HG03280 (cell line): ENCODE data around the gene ADAM10.

ENCODE experiments used
- ATAC-seq: cut with Tn5 transposase; IDR thresholded peaks from one replicate; pipeline ENCODE4 v1.9.1; 2021; ENCODE audit warnings: mild to moderate bottlenecking, moderate library complexity; ENCODE audit not compliant: unreplicated experiment

The ADAM10 gene

DNA sequence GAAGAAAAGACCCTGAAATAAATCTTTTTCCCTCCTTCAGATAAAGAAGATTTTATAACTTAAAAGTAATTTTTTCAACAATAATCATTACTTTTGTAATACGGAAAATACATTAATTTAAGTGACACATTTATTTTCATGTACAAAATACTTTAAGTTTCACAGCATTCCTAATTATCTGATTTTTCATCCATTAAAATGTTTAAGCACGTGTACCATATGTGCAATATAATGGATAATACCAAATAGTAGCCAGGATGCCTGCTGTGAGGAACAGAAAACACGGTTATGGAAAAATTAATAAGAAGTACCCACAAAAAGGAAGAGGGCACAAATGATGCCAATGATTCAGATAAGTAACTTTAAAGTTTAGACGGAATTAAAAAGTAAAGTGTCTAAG is 33.5 kb downstream of the ADAM10 start:
- ATAC-seq, result no peak

DNA sequence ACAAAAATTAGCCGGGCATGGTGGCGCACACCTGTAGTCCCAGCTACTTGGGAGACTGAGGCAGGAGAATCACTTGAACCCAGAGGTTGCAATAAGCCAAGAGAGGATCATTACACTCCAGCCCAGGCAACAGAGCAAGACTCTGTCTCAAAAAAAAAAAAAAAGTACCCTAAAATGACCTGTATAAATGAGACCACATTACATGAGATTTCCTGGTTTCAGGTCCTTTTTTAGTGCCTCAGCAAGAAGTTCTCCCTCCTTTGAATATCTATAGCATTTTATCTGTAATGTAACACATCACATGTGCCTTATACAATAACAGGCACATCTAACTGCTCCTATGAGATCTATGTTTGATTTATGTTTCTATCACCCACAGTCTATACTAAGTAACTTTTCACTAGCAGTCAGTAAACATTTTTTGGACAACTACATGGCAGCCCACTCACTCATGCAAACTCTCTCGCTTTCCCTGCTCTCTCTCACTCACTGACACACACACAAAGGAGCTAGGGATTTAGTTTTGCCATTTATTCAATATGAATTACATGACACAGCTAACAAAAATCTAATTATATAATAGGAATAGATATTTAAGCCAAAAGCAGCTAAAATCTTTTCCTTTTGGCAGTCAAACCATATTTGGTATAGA is 34.1 kb downstream of the ADAM10 start:
- ATAC-seq, result no peak

- no peak for ATAC-seq
These were observed 38.8 kb downstream of the ADAM10 start for GRCh38 chr15:58710701-58711100.

- no peak for ATAC-seq
These were observed 42.1 kb downstream of the ADAM10 start for GRCh38 chr15:58707397-58707796.

GRCh38 chr15:58705105-58705504 is 44.4 kb downstream of the ADAM10 start:
- no peak for ATAC-seq

- ATAC-seq, result no peak
These were observed 45.2 kb downstream of the ADAM10 start for GRCh38 chr15:58704155-58704865.

DNA sequence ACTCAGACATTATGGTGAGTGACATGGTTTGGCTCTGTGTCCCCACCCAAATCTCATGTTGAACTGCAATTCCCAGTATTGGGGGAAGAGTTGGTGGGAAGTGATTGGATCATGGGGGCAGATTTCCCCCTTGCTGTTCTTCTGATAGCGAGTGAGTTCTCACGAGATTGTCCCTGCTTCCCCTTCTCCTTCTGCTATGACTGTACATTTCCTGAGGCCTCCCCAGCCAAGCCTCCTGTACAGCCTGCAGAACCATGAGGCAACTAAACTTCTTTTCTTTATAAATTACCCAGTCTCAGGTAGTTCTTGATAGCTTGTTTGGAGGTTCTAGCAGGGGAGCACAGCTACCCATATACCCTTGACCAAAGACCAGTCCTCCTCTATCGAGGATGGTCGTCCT is 45.9 kb downstream of the ADAM10 start:
- ATAC-seq, result no peak

DNA sequence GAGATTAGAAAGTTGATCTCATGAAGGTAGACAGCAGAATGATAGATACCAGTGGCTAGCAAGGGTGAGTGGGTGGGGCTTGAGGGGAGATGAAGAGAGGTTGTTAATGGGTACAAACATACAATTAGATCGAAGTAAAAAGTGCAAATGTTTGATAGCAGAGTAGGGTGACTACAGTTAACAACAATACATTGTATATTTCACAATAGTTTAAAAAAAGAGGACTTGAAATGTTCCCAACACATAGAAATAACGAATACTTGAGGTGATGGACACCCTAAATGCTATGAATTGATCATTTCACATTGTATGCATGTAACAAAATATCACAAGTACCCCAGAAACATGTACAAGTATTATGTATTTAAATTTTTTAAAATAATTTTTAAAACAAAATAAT is 47.3 kb downstream of the ADAM10 start:
- no peak for ATAC-seq

DNA sequence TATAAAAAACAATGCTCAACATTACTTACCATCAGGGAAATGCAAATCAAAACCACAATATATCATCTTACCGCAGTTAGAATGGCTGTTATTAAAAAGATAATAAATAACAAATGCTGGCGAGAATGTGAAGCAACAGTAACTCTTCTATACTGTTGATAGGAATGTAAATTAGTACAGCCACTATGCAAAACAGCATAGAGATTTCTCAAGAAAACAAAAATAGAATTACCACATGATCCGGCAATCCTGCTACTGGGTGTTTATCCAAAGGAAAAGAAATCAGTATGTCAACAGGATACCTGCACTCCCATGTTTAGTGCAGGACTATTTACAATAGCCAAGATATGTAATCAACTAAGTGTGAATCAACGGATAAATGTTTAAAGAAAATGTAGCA is 48.1 kb downstream of the ADAM10 start:
- ATAC-seq, result no peak

- ATAC-seq, result no peak
These were observed 49.7 kb downstream of the ADAM10 start for GRCh38 chr15:58699769-58700168.

GRCh38 chr15:58698887-58699641 is 50.4 kb downstream of the ADAM10 start:
- ATAC-seq, result no peak

DNA sequence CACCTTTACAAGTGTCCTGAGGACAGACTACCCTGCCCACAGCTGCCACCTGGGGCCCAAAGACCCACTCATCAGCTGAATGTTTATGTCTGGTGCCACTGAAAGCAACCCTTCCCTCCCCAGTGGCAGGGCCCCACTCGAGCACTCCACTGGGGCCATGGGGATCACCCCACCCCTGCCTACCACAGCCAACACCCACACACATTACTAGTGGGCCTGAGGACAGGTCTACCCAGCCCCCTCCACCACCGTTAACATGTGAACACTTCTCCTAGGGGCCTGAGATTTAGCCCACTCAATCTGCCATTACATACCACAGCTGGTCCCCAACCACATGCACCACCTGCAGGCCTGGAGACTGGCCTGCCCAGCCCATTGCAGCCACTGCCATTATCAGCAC is 52.3 kb downstream of the ADAM10 start:
- no peak for ATAC-seq

DNA sequence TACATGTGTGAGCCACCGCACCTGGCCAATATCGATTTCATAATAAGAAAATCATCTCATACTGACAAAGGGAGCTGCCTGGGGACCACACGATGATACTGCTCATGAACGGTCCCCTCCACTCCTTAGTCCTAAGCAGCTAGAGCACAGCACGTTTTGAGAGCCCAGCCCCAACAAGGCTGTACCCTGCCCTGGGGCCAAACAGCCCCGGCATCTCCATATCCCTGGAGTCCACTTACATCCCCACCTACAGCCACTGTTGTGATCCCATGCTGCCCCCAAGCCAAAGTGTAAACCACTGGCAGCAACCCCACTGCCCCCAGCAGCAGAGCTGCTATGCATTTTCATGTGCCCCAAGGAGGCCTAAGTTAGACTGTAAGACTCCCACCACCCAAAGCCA is 52.8 kb downstream of the ADAM10 start:
- no peak for ATAC-seq

DNA sequence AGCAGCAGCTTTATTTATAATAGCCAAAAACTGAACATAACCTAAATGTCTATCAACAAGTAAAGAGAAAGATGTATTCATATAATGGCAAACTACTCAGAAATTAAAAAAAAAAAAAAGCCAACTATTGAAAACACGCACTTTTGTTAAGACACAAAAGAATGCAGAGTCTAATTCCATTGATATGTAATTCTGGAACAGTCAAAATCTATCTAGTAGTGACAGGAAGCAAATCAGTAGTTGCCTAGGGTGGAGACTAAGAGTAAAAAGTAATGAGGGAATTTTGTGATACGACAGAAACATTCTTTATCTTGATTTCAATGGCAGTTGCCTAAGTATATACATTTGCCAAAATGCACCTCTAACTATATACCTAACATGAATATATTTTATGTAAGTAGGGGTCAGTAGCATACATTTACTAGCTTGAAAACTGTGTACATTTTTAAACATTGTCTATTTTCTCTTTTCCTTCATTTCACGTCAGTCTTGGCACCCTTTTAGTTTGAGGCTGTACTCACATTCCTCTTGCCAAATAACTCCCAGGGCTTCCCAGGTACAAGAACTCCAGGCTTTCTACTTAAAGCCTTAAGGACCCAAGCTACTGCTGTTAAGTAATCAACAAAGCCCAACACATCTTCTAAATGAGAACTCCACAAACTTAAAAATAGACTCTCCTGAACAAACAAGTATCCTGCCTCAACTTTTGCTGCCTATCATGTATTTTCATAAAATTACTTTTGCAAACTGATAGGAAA is 54.7 kb downstream of the ADAM10 start:
- ATAC-seq, result no peak

DNA sequence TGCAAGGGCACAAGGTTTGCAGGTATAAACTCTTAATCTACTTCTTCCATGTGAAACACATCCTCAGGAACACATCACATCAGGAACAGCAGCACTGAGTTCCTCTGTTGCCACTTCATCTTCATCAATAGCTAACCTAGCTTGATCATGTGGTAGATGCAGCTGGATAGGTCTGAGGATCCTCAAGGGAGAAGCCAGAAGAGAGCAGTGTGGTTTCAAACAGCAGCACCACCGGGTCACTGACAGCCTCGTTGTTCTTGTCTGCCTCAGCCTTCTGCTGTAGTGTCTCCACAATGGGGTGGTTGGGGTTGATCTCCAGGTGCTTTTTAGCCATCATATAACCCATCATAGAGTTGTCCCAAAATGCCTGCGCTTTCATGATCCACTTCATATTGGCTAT is 58.8 kb downstream of the ADAM10 start:
- no peak for ATAC-seq

DNA sequence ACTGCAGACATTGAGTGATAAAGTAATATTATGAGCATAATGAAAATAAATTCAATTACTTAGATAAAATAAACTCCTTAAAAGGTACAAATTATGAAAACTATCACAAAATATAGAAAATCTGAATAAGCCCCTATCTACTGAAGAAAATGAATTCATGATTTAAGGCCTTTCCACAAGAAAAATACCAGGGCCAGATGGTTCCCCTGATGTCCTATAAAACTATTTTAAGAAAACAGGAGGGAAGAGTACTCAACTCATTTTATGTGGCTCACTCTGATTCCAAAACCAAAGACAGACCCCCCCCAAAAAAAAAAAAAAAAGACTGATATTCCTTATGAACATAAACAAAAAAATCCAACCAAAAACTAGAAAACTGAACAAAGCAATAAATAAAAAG is 59.9 kb downstream of the ADAM10 start:
- no peak for ATAC-seq

DNA sequence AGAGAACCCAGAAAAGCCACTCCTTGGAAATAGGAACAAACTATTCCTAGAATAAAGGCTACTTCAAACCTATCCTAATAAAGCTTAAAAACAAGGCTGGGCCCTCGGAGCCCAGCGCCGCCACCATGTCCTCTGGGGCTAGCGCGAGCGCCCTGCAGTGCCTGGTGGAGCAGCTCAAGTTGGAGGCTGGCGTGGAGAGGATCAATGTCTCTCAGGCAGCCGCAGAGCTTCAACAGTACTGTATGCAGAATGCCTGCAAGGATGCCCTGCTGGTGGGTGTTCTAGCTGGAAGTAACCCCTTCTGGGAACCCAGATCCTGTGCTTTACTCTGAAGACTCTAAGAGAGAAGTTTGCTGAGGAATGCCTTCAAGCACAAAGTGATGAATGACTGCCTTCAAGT is 63.2 kb downstream of the ADAM10 start:
- no peak for ATAC-seq

DNA sequence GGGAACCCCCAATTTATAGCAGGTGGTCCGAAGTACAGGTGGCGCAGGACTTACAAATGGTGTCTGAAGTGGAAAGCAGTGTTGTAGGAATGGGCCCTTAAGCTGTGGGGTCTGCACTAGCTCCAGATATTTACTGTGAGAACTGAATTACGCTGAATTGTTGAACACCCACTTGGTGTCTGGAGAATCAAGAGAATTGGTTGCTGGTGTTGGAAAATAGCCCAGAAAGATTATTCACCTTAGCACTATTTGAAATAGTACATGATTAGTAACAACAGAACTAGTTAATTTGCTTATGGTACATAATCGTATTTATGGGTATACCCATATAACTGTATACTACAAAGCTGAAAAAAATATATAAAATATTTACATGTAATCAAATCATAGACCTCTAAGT is 64.8 kb downstream of the ADAM10 start:
- no peak for ATAC-seq

GRCh38 chr15:58684036-58684710 is 65.3 kb downstream of the ADAM10 start:
- ATAC-seq, result no peak

- no peak for ATAC-seq
These were observed 67.3 kb downstream of the ADAM10 start for GRCh38 chr15:58682234-58682633.

DNA sequence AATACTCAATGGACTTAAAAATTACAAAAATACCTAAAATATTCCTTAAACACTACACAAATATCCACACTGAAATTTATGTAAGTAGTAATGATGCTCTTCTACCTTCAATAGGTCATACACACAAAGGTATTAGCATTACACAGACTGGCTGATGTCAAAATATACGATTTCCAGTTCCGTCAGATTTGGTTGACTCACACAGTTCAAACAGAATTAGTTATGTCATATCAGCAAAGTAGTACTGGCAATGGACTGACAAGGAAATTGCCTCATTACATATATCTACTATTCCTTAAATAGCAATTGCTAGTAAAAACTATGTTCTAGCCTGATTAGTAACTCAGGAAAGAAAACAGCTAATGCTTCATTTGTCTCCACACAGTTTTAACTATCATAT is 70.8 kb downstream of the ADAM10 start:
- ATAC-seq, result no peak
